ENCODE data around the gene NEMP2.

Gene NEMP2

GRCh38 chr2:190457256-190457655 lies 77.3 kb downstream of the NEMP2 start:
- TF ChIP-seq, protein P1, sequence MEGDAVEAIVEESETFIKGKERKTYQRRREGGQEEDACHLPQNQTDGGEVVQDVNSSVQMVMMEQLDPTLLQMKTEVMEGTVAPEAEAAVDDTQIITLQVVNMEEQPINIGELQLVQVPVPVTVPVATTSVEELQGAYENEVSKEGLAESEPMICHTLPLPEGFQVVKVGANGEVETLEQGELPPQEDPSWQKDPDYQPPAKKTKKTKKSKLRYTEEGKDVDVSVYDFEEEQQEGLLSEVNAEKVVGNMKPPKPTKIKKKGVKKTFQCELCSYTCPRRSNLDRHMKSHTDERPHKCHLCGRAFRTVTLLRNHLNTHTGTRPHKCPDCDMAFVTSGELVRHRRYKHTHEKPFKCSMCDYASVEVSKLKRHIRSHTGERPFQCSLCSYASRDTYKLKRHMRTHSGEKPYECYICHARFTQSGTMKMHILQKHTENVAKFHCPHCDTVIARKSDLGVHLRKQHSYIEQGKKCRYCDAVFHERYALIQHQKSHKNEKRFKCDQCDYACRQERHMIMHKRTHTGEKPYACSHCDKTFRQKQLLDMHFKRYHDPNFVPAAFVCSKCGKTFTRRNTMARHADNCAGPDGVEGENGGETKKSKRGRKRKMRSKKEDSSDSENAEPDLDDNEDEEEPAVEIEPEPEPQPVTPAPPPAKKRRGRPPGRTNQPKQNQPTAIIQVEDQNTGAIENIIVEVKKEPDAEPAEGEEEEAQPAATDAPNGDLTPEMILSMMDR (conservative IDR thresholded peaks at IDR 0.05; ENCODE audit: low read depth, low read length): no peak
- Histone ChIP-seq H2AFZ (ENCODE audit: low read depth) (no peak overlapping the region), H3K27ac (no peak overlapping the region), H3K4me2 (no peak overlapping the region), H3K79me2 (ENCODE audit: insufficient read depth, low read depth) (no peaks in the 10 kb centered on the region), H3K4me3 (IDR thresholded peaks at IDR 0.05; ENCODE audit: insufficient read depth, low read depth, low read length) (no peak overlapping the region), H3K9ac (no peak overlapping the region), H3K36me3 (ENCODE audit: insufficient read depth) (no peaks in the 10 kb centered on the region), H3K27me3 (ENCODE audit: insufficient read depth, low read depth) (no peaks in the 10 kb centered on the region), H3K4me1 (ENCODE audit: low read depth, poor library complexity, severe bottlenecking) (no peaks in the 10 kb centered on the region), H4K20me1 (ENCODE audit: insufficient read depth) (no peaks in the 10 kb centered on the region)

GRCh38 chr2:190456833-190457232 lies 77.7 kb downstream of the NEMP2 start:
- Histone ChIP-seq H3K79me2 (ENCODE audit: insufficient read depth, low read depth) (no peaks in the 10 kb centered on the region), H3K9ac (no peak overlapping the region), H3K4me3 (IDR thresholded peaks at IDR 0.05; ENCODE audit: insufficient read depth, low read depth, low read length) (no peak overlapping the region), H3K27me3 (ENCODE audit: insufficient read depth, low read depth) (no peaks in the 10 kb centered on the region), H3K27ac (no peak overlapping the region), H3K36me3 (ENCODE audit: insufficient read depth) (no peaks in the 10 kb centered on the region), H4K20me1 (ENCODE audit: insufficient read depth) (no peaks in the 10 kb centered on the region), H3K4me2 (no peak overlapping the region), H3K4me1 (ENCODE audit: low read depth, poor library complexity, severe bottlenecking) (no peaks in the 10 kb centered on the region), H2AFZ (ENCODE audit: low read depth) (no peak overlapping the region)
- TF ChIP-seq, protein P1 (conservative IDR thresholded peaks at IDR 0.05; ENCODE audit: low read depth, low read length): no peak

- TF ChIP-seq, protein P1 (conservative IDR thresholded peaks at IDR 0.05; ENCODE audit: low read depth, low read length): no peak
- Histone ChIP-seq H3K27me3 (ENCODE audit: insufficient read depth, low read depth) (no peaks in the 10 kb centered on the region), H3K4me2 (no peak overlapping the region), H3K4me1 (ENCODE audit: low read depth, poor library complexity, severe bottlenecking) (no peaks in the 10 kb centered on the region), H3K27ac (no peak overlapping the region), H3K9ac (no peak overlapping the region), H2AFZ (ENCODE audit: low read depth) (no peak overlapping the region), H3K36me3 (ENCODE audit: insufficient read depth) (no peaks in the 10 kb centered on the region), H3K79me2 (ENCODE audit: insufficient read depth, low read depth) (no peaks in the 10 kb centered on the region), H4K20me1 (ENCODE audit: insufficient read depth) (no peaks in the 10 kb centered on the region), H3K4me3 (IDR thresholded peaks at IDR 0.05; ENCODE audit: insufficient read depth, low read depth, low read length) (no peak overlapping the region)
Observed at GRCh38 chr2:190455358-190456095, 79.0 kb downstream of the NEMP2 start.

DNA sequence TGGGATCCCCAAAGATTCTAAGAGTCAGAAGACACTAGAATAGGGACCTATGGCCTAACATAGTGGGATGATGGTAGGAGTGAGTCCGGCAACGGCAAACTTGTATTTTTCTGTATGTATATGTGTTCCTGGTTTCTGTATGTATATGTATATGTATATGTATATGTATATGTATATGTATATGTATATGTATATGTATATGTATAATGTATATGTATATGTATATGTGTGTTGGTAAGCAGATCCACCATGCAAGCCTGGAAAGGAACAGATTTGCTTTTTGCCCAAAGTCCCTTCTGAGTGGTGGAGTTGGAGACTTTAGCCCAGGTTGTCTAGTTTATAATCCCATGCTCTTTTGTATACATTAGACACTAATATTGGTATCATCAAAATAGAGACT lies 79.7 kb downstream of the NEMP2 start:
- H3K79me2 ChIP-seq (ENCODE audit: insufficient read depth, low read depth): no peaks in the 10 kb centered on the region
- H3K4me3 ChIP-seq (IDR thresholded peaks at IDR 0.05; ENCODE audit: insufficient read depth, low read depth, low read length): no peak overlapping the region

More for the DNA sequence above, 79.7 kb downstream of the NEMP2 start:
- Histone ChIP-seq H2AFZ (ENCODE audit: low read depth) (no peak overlapping the region), H3K4me2 (no peak overlapping the region), H3K9ac (no peak overlapping the region), H4K20me1 (ENCODE audit: insufficient read depth) (no peaks in the 10 kb centered on the region), H3K27ac (no peak overlapping the region), H3K36me3 (ENCODE audit: insufficient read depth) (no peaks in the 10 kb centered on the region), H3K27me3 (ENCODE audit: insufficient read depth, low read depth) (no peaks in the 10 kb centered on the region), H3K4me1 (ENCODE audit: low read depth, poor library complexity, severe bottlenecking) (no peaks in the 10 kb centered on the region)
- TF ChIP-seq, protein P1 (conservative IDR thresholded peaks at IDR 0.05; ENCODE audit: low read depth, low read length): no peak
